ENCODE results near the gene PREP. TPM values are rescaled to one million over a fixed set of nuclear protein-coding genes. Genes with fewer than 3 reads are reported as not detected.

PREP gene
- total RNA-seq, 1 experiment from 2014 or later: 42.4 TPM

GRCh38 chr6:105397987-105398386, 4.9 kb downstream of the PREP start:
- no peak for DNase-seq (ENCODE audit: low read depth)

- DNase-seq (ENCODE audit: low read depth): no peak
Observed at GRCh38 chr6:105391705-105392104, 11.2 kb downstream of the PREP start.

GRCh38 chr6:105389543-105389942, 13.3 kb downstream of the PREP start:
- no peak for DNase-seq (ENCODE audit: low read depth)

GRCh38 chr6:105388392-105388791, 14.5 kb downstream of the PREP start:
- DNase-seq (ENCODE audit: low read depth): no peak

- peak; percentile 47 for DNase-seq (ENCODE audit: low read depth)
Observed at GRCh38 chr6:105384004-105384403, 18.9 kb downstream of the PREP start.

GRCh38 chr6:105382958-105383357, 19.9 kb downstream of the PREP start:
- DNase-seq (ENCODE audit: low read depth): no peak

GRCh38 chr6:105382496-105382895, 20.4 kb downstream of the PREP start:
- no peak for DNase-seq (ENCODE audit: low read depth)

GRCh38 chr6:105380634-105381033, 22.2 kb downstream of the PREP start:
- DNase-seq (ENCODE audit: low read depth): no peak

- DNase-seq (ENCODE audit: low read depth): no peak
Observed at GRCh38 chr6:105375797-105376196, 27.1 kb downstream of the PREP start.

GRCh38 chr6:105374010-105374420, 28.9 kb downstream of the PREP start:
- DNase-seq (ENCODE audit: low read depth): no peak

- DNase-seq (ENCODE audit: low read depth): no peak
Observed at GRCh38 chr6:105373481-105373880, 29.4 kb downstream of the PREP start.

- DNase-seq (ENCODE audit: low read depth): no peak
Observed at GRCh38 chr6:105372849-105373182, 30.1 kb downstream of the PREP start.

- no peak for DNase-seq (ENCODE audit: low read depth)
Observed at GRCh38 chr6:105372142-105372848, 30.6 kb downstream of the PREP start.

GRCh38 chr6:105370351-105370750, 32.5 kb downstream of the PREP start:
- no peak for DNase-seq (ENCODE audit: low read depth)

GRCh38 chr6:105369145-105369544, 33.7 kb downstream of the PREP start:
- DNase-seq (ENCODE audit: low read depth): no peak

GRCh38 chr6:105364243-105364642, 38.6 kb downstream of the PREP start:
- DNase-seq (ENCODE audit: low read depth): peak; percentile 44

- no peak for DNase-seq (ENCODE audit: low read depth)
Observed at GRCh38 chr6:105363100-105363754, 39.7 kb downstream of the PREP start.

GRCh38 chr6:105359419-105360370, 43.2 kb downstream of the PREP start:
- peak; percentile 81 for DNase-seq (ENCODE audit: low read depth)

GRCh38 chr6:105357165-105357564, 45.7 kb downstream of the PREP start:
- no peak for DNase-seq (ENCODE audit: low read depth)

GRCh38 chr6:105352037-105352617, 50.8 kb downstream of the PREP start:
- no peak for DNase-seq (ENCODE audit: low read depth)

- no peak for DNase-seq (ENCODE audit: low read depth)
Observed at GRCh38 chr6:105348897-105349296, 54.0 kb downstream of the PREP start.

GRCh38 chr6:105346052-105346451, 56.8 kb downstream of the PREP start:
- peak; percentile 90 for DNase-seq (ENCODE audit: low read depth)

Measured in HT1080 (cell line).